Dedifferentiated amniotic fluid mesenchymal stem cell (primary cell): ENCODE measurements around the gene CA12.

ENCODE experiments used
- DNase-seq: peaks from one replicate; pipeline ENCODE4 v3.0.0-alpha.2; 2016; ENCODE audit errors: extremely low spot score

The CA12 gene

GRCh38 chr15:63306492-63307073, 75.1 kb downstream of the CA12 start:
- DNase-seq = no peak

GRCh38 chr15:63305260-63305659, 76.4 kb downstream of the CA12 start:
- no peak for DNase-seq

DNA sequence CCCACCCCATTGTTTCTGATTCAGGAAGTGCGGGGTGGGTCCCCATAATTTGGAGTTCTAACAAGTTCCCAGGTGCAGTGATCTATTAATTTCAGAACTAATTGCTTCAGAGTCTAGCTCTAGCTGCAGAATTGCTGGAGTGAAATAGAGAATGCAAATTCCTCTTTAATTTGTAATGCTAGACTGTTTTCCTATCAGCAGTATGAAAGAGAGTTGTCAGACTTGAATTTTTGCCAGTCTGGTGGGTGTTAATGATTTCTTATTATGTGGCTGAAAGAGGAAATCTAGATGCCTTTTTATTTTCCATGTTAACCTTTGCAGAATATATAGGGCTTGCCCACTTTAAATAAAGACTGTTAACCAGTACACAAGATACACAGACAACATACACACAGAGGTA, 80.6 kb downstream of the CA12 start:
- DNase-seq = no peak

GRCh38 chr15:63299943-63300575, 81.6 kb downstream of the CA12 start:
- DNase-seq = no peak

- no peak for DNase-seq
Measured at GRCh38 chr15:63296195-63296594, 85.5 kb downstream of the CA12 start.

DNA sequence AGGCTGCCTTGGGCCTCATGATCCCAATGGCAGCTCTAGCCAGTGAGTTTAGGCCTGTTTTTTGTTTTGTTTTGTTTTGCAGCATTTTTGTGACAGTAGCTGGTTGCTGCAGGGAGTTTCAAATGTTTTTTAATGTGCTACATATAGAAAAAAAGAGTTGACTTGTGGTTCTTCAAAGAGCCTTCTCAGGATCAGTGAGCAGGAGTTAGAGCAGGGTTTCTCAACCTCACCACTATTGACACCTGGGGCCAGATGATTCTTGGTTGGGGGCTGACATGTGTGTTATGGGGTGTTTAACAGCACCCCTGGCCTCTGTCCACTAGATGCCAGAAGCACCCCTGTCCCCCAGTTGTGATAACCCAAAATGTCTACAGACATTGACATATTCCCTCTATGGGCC, 86.3 kb downstream of the CA12 start:
- no peak for DNase-seq

- no peak for DNase-seq
Measured at GRCh38 chr15:63294359-63294758, 87.3 kb downstream of the CA12 start.

DNA sequence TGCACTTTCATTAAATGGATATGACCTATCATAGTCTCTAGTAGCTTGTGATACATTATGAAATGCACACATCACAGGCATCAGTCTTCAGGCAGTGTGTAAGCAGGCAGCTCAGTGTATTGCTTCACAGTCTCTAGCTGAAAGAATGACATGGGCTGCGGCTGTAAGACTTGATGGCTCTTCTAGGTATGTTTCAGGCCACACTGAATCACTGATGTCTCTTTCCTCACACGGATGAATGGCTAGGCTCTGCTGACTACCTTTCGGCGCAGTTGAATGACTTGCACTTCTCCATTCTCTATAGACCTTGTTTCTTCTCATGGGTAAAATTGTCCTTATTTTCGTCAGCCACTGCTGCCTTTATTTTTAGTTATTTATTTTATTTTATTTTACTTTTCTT, 88.9 kb downstream of the CA12 start:
- DNase-seq = no peak

- DNase-seq = no peak
Measured at GRCh38 chr15:63292241-63292640, 89.4 kb downstream of the CA12 start.

GRCh38 chr15:63291507-63291906, 90.1 kb downstream of the CA12 start:
- DNase-seq = peak; percentile 71

DNA sequence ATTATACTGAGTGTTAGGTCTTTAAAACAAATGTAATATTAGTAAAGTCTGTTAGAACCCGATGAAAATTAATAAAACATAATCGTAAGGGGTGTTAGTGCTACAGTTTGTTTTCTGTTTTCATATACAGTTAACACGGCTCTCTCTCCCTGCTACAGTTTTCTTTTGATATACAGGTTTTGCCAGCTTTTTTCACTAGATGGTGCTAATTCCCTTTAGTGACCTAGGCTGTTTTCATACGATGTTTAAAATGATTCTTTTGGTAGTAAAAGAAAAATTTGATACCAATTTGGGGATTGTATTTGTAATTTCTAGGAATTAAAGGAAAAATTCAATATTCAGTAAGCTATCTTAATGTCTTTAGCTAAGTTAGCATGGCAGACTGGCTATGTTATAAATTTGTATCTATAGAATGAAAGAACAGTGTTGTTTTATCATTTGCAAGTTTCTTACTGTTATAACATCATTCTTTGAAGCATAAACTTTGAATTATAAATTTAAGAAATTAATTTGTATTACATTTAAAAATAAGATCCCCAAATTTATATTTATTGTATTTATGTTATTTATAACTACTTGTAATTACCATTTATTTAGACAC, 92.8 kb downstream of the CA12 start:
- DNase-seq = peak; percentile 74

DNA sequence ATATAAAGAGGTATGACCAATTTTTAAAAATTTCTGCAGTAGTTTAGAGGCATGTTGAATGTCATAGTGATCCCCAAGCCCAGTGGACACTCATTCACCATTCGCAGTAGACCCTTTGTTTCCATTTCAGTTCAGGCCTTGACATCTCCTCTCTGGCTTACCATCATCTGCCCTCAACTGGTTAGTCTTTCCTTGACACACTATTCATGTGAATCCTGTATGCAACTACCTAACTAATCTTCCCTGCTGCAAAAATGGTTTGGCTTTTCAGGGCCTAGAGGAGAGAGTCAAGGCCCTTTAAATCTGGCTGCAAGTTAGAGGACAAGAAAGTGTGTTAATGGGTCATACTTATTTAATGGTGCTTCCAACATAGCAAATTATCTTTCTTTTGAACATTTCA, 93.3 kb downstream of the CA12 start:
- DNase-seq = no peak

DNA sequence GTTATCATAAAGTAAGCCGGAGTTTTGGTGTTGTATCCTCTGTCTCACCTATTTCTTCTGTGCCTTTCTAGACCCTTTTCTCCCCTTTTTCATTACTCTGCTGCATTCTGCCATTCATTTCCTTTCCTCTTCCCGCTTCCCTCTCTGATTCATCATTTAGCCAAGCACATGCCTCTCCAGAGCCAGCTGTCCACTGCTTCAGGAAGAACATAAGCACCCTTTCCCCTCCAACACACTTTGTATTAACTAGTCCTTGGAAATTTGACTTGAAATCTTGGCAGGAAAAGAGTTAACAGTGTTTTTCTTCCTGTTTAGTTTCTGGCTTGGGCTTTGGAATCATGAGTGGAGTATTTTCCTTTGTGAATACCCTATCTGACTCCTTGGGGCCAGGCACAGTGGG, 94.5 kb downstream of the CA12 start:
- no peak for DNase-seq

DNA sequence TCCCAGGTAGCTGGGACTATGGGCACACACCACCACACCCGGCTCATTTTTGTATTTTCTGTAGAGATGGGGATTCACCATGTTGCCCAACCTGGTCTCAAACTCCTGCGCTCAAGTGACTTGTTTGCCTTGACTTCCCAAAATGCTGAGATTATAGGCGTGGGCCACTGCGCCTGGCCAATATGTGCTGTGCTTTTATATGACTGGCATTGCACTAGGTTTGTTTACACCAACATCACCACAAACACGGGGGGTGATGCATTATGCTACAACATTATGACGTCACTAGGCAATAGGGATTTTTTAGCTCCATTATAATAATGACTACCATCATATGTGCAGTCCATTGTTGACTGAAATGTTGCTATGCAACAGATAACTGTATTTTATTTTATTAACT, 97.3 kb downstream of the CA12 start:
- DNase-seq = no peak

- no peak for DNase-seq
Measured at GRCh38 chr15:63283126-63283525, 98.5 kb downstream of the CA12 start.

DNA sequence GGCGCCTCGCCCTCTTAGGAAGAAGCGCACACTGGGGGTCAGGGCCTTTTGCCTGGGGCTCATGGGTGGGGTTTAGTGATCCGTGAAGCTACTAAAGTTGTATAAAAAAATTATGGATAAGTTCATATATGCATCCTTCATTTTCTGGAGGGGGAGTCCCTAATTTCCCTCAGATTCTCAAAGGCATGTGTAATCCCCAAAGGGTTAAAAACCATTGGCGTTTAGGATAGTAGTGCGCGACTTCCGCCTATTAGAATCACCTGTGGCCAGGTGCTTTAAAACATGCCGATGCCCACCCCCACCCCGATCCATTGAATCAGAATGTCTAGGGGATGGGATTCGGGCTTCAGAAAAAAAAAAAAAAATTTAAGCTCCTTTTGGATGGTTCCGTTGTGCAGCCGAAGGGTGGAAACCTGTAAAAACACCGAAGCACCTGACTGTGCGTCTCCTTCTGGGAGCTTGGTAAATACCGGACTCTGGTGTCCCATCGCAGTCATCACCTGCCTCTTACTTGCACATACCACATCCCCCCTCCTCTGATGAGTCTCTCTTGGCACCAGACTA, 103.7 kb downstream of the CA12 start:
- no peak for DNase-seq

- peak; percentile 35 for DNase-seq
Measured at GRCh38 chr15:63277038-63277892, 104.4 kb downstream of the CA12 start, which contains the start of gene APH1B. Gene APH1B, plus strand, starts transcription at chr15:63277605. Its CDS starts 19 bp downstream, at chr15:63277624.

DNA sequence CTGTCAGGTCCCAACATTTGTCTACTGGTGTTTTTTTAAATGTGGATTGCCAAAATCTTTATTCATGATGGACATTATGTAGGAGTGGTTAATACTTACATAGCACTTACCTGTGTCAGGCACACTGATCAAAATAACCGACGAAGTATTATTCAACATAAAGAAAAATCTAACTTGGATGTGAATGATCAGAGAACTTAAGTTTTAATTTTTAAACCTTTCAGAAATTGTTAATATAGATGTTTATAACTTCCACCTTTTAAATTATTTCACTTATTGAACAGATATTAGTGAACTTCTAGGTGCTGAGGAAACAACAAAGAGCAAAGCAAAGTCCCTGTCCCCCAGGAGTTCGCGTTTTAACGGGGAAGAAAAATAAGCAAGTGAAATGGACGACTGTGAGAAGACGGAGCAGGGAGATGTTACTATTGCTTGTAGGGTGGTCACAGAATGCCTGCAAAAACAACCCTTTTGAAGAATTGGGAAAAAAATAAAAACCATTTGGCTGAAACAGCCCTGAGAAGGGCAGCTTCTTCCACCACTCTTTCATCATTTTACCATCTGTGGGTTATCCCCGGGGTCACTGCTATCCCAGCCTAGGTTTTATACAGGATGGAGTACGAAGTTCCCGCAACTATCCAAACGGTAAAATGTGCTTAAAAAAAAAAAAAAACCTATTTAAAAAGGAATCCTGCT, 105.2 kb downstream of the CA12 start:
- no peak for DNase-seq

DNA sequence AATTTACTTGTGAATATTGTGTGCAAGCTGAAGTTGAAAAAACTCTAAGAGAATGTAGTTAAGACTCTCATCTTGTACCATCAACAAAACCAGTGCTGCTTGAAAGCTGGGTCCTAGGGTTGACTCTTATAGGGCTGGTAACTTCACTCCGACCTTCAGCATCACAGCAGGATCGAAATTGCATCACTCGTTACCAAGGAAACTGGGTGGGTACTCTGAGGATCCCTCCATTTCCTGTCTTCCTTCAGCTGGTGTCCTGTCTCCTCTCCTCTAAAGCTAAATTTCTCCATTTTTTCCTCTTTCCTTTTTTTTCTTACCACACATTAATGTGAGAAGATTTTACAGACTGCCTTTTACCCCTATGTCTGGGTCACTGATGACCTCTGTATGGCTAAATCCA, 107.2 kb downstream of the CA12 start:
- no peak for DNase-seq
